ENCODE results near the gene HNRNPA1. TPM values are rescaled to one million over a fixed set of nuclear protein-coding genes. Genes with fewer than 3 reads are reported as not detected.

HNRNPA1 gene
- total and polyA plus RNA-seq, 9 of the 15 experiments (the other 6 are each of a cell fraction or from before 2014, with no cell fraction given): 1,166 to 2,703 (median 1,815) TPM

GRCh38 chr12:54279227-54279631 lies 1.3 kb upstream of the HNRNPA1 start (continued):
- TF ChIP-seq, protein P1, sequence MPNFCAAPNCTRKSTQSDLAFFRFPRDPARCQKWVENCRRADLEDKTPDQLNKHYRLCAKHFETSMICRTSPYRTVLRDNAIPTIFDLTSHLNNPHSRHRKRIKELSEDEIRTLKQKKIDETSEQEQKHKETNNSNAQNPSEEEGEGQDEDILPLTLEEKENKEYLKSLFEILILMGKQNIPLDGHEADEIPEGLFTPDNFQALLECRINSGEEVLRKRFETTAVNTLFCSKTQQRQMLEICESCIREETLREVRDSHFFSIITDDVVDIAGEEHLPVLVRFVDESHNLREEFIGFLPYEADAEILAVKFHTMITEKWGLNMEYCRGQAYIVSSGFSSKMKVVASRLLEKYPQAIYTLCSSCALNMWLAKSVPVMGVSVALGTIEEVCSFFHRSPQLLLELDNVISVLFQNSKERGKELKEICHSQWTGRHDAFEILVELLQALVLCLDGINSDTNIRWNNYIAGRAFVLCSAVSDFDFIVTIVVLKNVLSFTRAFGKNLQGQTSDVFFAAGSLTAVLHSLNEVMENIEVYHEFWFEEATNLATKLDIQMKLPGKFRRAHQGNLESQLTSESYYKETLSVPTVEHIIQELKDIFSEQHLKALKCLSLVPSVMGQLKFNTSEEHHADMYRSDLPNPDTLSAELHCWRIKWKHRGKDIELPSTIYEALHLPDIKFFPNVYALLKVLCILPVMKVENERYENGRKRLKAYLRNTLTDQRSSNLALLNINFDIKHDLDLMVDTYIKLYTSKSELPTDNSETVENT (CRISPR knock-in tag; IDR thresholded peaks at IDR 0.05): peak; percentile 70; the same call in 1 of the 2 replicates
- TF ChIP-seq GTF2E2 (tag; IDR thresholded peaks at IDR 0.05) (peak; percentile 73; the same call in 1 of the 2 replicates), ELF1 (tag; IDR thresholded peaks at IDR 0.05) (0 out of 2 replicates have a peak, but pooled peaks have one; percentile 53), SNIP1 (IDR thresholded peaks at IDR 0.05; ENCODE audit: low read depth) (0 out of 2 replicates have a peak, but pooled peaks have one; percentile 42), SMARCA4 (IDR thresholded peaks at IDR 0.05) (peak; percentile 68), SMARCC2 (IDR thresholded peaks at IDR 0.05; ENCODE audit: low read depth) (peak; percentile 33; the same call in 1 of the 2 replicates), ATF1 (CRISPR knock-in tag; IDR thresholded peaks at IDR 0.05) (no peak), ATF1 (tag; IDR thresholded peaks at IDR 0.05) (peak; percentile 13; the same call in 1 of the 2 replicates), PHF8 (IDR thresholded peaks at IDR 0.05; ENCODE audit: borderline replicate concordance, low read length) (peak; percentile 71; the same call in 1 of the 2 replicates), SIN3B (IDR thresholded peaks at IDR 0.05; ENCODE audit: low read depth) (0 out of 2 replicates have a peak, but pooled peaks have one; percentile 19), ZC3H8 (IDR thresholded peaks at IDR 0.05) (0 out of 2 replicates have a peak, but pooled peaks have one; percentile 12), ZNF174 (CRISPR knock-in tag; IDR thresholded peaks at IDR 0.05) (no peak), RUNX1 (IDR thresholded peaks at IDR 0.05; ENCODE audit: low read depth) (peak; percentile 75; the same call in 1 of the 2 replicates), NFE2 (IDR thresholded peaks at IDR 0.05; ENCODE audit: low read depth) (no peak), KAT7 (CRISPR knock-in tag; IDR thresholded peaks at IDR 0.05; ENCODE audit: borderline replicate concordance) (0 out of 2 replicates have a peak, but pooled peaks have one; percentile 26), TRIM25 (IDR thresholded peaks at IDR 0.05; ENCODE audit: borderline replicate concordance) (peak; percentile 70; the same call in 1 of the 2 replicates), OTX1 (CRISPR knock-in tag; IDR thresholded peaks at IDR 0.05) (peak; percentile 59; the same call in 1 of the 2 replicates), HNRNPL (IDR thresholded peaks at IDR 0.05; ENCODE audit: low read depth, low read length) (no peak), NCOA1 (IDR thresholded peaks at IDR 0.05; ENCODE audit: low read depth) (0 out of 2 replicates have a peak, but pooled peaks have one; percentile 13)
- TF ChIP-seq, protein P2, sequence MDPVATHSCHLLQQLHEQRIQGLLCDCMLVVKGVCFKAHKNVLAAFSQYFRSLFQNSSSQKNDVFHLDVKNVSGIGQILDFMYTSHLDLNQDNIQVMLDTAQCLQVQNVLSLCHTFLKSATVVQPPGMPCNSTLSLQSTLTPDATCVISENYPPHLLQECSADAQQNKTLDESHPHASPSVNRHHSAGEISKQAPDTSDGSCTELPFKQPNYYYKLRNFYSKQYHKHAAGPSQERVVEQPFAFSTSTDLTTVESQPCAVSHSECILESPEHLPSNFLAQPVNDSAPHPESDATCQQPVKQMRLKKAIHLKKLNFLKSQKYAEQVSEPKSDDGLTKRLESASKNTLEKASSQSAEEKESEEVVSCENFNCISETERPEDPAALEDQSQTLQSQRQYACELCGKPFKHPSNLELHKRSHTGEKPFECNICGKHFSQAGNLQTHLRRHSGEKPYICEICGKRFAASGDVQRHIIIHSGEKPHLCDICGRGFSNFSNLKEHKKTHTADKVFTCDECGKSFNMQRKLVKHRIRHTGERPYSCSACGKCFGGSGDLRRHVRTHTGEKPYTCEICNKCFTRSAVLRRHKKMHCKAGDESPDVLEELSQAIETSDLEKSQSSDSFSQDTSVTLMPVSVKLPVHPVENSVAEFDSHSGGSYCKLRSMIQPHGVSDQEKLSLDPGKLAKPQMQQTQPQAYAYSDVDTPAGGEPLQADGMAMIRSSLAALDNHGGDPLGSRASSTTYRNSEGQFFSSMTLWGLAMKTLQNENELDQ (CRISPR knock-in tag; IDR thresholded peaks at IDR 0.05; ENCODE audit: borderline replicate concordance): no peak
- TF ChIP-seq, protein P3, sequence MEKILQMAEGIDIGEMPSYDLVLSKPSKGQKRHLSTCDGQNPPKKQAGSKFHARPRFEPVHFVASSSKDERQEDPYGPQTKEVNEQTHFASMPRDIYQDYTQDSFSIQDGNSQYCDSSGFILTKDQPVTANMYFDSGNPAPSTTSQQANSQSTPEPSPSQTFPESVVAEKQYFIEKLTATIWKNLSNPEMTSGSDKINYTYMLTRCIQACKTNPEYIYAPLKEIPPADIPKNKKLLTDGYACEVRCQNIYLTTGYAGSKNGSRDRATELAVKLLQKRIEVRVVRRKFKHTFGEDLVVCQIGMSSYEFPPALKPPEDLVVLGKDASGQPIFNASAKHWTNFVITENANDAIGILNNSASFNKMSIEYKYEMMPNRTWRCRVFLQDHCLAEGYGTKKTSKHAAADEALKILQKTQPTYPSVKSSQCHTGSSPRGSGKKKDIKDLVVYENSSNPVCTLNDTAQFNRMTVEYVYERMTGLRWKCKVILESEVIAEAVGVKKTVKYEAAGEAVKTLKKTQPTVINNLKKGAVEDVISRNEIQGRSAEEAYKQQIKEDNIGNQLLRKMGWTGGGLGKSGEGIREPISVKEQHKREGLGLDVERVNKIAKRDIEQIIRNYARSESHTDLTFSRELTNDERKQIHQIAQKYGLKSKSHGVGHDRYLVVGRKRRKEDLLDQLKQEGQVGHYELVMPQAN (IDR thresholded peaks at IDR 0.05; ENCODE audit: borderline replicate concordance): peak; percentile 58; the same call in 1 of the 2 replicates

All from K562 (cell line).